Astrocyte (in vitro differentiated cells and primary cell): ENCODE measurements around the gene MMP19.

Source experiments
- CTCF ChIP-seq: IDR thresholded peaks from 2 replicates; pipeline ENCODE4 v1.5.1; 2011; ENCODE audit warnings: low read depth, mild to moderate bottlenecking, inconsistent platforms, low read length, moderate library complexity; ENCODE audit not compliant: insufficient read depth
- EZH2 ChIP-seq: IDR thresholded peaks from 2 replicates; pipeline ENCODE4 v1.6.1; 2012; ENCODE audit warnings: mild to moderate bottlenecking, low read length, inconsistent platforms; ENCODE audit not compliant: insufficient read depth

- TF ChIP-seq CTCF (no peak), EZH2 (no peak)
Measured at GRCh38 chr12:55806982-55807381, 35.8 kb downstream of the MMP19 start.
